Activated CD4-positive, alpha-beta T cell treated with anti-CD3 and anti-CD28 coated beads, Interleukin-2, Interleukin-4, amounts not matched to agents 100 ng/mL and 50 ng/mL, durations not matched to agents 16 hours and 8 hours (primary cell): ENCODE data around the gene USF2.

Source experiments
- DNase-seq: peaks from one replicate; pipeline ENCODE4 v3.0.0-alpha.2; 2020; ENCODE audit warnings: low spot score

Gene USF2

DNA sequence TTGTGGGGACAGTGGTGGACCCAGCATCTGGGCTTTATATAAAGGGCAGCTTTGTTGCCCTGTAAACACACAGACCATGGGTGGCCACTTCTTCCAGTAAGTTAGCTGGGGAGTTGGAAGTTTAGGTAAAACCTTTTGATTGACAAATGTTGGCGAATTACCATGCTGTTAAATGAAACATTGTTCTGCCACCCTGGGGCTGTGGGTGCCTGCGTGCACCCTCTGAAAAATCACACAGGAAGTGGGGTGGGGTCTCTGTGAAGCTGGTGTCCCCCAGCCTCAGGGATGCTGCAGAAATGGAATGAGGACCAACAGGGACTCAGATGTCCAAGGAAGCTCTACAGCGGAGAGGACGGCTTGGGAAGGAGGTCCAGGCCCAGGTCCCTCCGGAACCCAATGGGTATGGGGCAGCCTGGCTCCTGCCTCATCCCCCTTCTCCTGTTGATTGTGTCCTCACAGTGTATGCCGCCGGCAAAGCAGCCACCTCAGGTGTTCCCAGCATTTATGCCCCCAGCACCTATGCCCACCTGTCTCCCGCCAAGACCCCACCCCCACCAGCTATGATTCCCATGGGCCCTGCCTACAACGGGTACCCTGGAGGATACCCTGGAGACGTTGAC lies 2.8 kb upstream of the USF2 start:
- DNase-seq, result no peak

- DNase-seq, result no peak
Observed at GRCh38 chr19:35266520-35267352, 2.0 kb upstream of the USF2 start.

DNA sequence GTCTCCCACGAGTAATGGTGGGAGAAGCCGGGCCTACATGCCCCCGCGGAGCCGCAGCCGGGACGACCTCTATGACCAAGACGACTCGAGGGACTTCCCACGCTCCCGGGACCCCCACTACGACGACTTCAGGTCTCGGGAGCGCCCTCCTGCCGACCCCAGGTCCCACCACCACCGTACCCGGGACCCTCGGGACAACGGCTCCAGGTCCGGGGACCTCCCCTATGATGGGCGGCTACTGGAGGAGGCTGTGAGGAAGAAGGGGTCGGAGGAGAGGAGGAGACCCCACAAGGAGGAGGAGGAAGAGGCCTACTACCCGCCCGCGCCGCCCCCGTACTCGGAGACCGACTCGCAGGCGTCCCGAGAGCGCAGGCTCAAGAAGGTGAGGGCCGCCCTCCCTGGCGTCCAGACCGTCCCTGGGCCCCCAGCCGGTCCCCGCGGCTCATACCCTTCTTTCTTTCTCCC lies 1.4 kb upstream of the USF2 start:
- DNase-seq, result no peak

GRCh38 chr19:35267818-35268535 lies 785 bp upstream of the USF2 start:
- peak; percentile 76 for DNase-seq

- DNase-seq, result peak; percentile 79
Observed at GRCh38 chr19:35269438-35270117, 816 bp downstream of the USF2 start.

DNA sequence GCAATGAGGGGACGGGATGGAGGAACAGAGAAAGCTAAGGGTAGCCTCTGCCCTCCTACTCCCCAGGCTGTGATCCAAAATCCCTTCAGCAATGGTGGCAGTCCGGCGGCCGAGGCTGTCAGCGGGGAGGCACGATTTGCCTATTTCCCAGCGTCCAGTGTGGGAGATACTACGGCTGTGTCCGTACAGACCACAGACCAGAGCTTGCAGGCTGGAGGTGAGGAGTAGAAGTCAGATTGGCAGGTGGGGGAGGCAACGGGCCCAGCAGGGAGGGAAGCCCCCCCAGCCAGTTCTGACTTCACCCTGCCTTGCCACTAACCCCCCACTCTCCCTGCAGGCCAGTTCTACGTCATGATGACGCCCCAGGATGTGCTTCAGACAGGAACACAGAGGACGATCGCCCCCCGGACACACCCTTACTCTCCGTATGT lies 1.6 kb downstream of the USF2 start:
- DNase-seq, result no peak

GRCh38 chr19:35271546-35271945 lies 2.8 kb downstream of the USF2 start:
- no peak for DNase-seq

DNA sequence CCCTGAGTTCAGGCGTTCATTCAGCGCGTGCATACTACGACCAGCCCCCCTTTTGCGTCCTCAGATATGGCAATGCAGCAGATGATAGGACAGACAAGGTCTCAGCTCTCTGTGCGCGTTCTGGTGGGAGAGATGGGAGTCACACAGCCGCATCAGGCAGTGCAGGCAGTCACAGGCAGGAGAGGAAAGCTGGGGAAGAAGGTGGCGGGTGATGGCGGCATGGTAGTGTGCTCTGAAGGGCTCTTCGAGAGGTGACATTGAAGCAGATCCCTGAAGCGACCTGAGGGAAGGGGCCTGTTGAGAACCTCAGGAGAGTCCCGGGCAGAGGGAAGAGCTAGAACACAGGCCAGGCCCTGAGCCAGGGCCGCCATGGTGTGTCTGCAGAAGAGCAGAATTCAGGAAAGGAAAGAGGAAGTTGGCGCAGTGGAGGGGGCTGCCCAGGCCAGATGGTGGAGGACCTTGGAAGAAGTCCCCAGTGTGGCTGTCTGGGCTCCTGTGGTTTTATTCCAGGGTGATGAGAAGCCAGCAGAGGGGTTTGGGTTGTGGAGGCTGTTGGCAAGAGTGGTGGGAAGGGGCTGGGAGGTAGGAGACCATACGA lies 3.5 kb downstream of the USF2 start:
- no peak for DNase-seq

- DNase-seq, result no peak
Observed at GRCh38 chr19:35272954-35273649, 4.3 kb downstream of the USF2 start.

DNA sequence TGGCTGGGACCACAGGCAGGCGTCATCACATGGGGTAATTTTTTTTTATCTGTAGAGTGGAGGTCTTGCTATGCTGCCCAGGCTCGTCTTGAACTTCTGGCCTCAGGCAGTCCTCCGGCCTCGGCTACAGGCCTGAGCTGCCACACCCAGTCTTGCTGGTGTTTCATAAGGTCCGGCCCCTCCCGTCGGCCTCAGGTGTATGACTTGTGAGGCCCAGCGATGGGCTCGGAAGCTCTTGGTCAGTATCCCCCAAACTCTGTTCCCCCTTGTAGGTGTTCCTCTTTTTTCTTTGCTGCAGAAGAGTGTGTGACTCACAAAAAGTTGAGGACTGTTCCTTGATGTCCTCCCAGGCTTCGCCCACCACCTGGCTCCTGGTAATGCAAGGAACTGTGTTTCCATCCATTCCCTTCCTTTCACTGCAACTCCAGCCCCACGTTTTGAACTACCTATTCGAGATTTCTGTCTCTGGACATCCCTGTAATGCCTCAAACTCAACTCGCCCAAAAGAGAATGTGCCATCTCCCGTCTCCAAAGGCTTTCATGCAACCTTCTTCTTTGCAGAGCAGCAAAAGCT lies 5.0 kb downstream of the USF2 start:
- DNase-seq, result no peak

DNA sequence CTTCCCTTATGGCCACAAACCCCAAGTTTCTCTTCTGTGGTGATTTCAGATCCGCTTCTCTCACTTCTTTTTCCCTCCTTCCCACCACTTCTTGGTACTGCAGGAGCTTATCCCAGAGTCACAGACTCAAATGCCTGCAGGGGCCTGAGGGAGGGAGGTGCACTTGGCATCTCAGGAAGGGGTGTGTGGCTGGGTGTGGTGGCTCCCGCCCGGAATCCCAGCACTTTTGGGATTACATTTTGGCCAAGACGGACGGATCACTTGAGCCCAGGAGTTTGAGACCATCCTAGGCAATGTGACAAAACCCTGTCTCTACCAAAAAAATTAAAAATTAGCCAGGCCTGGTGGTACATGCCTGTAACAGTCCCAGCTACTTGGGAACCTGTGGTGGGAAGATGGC lies 5.6 kb downstream of the USF2 start:
- DNase-seq, result no peak

DNA sequence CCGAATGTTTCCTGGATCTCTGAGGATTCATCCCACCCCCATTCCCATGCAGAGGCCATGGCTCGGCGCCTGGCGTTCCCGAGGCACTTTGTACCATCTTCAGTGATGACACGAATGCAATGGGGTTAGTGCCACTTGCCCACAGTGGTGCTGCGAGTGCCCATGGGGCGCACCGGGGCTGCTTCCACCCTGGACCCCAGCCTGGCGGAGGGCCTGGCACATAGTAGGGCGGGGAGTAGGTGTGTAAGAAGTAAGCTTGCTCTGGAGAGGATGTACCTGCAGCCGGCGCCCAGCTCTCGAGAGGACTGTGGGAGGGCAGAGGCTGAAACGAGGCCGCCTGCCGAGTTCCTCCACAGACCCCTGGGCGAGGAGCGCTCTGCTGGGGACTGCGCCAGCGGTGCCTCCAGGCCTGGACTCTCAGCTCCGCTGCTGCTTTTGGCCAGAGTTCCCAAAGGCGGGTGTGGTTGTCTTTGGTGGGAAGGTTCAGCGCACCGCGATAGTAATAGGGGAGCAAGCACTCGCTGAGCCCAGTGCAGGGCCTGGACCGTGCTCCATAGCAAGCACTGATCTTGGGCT lies 8.0 kb downstream of the USF2 start:
- DNase-seq, result no peak

DNA sequence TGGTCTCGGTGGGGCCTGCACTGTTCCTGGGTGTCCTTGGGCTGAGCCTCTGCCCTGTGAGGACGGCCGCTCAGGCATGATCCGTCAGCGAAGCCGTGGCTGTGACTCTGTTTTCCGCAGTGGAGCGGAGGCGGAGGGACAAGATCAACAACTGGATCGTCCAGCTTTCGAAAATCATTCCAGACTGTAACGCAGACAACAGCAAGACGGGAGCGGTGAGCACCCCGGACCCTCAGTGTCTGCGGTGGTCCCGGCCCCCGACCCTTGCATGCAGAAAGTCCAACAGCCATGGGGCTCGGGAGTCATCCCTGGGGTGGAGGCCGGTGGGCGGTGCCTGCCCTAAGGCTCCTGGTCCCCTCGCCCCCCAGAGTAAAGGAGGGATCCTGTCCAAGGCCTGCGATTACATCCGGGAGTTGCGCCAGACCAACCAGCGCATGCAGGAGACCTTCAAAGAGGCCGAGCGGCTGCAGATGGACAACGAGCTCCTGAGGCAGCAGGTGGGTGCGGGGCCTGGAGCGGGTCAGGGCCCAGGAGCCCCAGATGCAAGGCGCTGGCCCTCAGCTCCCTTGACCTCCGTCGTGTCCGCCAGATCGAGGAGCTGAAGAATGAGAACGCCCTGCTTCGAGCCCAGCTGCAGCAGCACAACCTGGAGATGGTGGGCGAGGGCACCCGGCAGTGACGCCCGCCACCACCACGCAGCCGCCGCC lies 10.0 kb downstream of the USF2 start:
- no peak for DNase-seq

DNA sequence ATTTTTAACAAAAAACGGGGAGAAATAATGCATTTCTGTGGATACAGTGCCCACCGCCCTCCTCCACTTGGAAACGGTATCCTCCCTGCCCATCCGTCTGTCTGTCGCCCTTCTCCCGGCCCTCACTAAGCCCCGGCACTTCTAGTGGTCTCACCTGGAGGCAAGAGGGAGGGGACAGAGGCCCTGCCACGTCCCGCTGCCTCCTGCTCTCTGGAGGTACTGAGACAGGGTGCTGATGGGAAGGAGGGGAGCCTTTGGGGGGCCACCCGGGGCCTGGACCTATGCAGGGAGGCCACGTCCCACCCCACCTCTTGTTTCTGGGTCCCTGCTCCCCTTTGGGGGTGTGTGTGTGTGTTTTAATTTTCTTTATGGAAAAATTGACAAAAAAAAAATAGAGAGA lies 10.6 kb downstream of the USF2 start:
- no peak for DNase-seq

- no peak for DNase-seq
Observed at GRCh38 chr19:35279985-35280821, 11.4 kb downstream of the USF2 start.

GRCh38 chr19:35281303-35281702 lies 12.5 kb downstream of the USF2 start:
- no peak for DNase-seq

DNA sequence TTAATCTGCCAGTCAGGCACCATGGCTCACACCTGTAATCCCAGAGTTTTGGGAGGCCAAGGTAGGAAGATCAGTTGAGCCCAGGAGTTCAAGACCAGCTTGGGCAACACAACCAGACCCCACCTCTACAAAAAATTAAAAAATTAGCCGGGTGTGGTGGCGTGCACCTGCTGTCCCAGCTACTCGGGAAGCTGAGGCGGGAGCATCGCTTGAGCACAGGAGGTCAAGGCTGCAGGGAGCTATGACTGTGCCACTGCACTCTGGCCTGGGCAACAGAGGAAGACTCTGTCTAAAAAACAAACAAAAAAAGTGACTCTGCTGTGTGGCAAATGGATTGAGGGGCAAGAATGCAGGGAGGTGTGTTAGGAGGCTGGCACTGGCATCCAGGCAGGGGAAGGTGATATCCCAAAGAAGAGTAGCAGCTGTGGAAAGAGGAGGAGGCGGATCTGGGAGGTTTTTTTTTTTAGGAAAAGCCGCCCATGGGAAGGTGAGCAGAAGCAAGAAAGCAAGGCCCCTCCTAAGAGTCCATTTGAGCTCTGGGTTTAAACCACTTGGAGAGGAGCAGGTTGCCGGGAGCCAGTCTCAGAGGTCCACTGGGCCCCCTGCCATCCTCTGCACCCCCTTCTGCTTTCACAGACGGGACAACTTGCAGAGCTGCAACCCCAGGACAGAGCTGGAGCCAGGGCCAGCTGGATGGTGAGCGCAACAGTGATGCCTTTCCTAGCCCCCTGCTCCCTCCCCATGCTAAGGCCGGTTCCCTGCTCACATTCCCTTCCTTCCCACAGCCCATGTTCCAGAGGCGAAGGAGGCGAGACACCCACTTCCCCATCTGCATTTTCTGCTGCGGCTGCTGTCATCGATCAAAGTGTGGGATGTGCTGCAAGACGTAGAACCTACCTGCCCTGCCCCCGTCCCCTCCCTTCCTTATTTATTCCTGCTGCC lies 15.7 kb downstream of the USF2 start:
- DNase-seq, result no peak

DNA sequence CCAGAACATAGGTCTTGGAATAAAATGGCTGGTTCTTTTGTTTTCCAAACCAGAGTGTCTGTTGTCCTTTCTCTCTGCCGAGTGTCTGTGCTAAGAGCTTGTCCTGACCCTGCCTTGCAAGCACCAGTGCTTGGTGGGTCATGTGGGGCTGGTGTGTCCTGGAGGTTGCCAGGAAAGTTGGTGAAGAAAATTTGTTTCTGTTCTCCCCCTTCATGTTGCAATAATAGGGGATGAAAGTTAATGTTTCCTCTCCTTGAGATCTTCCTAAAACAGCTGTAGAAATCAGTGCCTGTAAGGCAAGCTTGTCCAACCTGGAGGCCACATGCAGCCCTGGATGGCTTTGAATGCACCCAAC lies 16.3 kb downstream of the USF2 start:
- no peak for DNase-seq
